HG03521 (cell line): ENCODE measurements around the gene KLK1.
"Not testable (repeated sequence)": the region's sequence is repeated elsewhere in the genome, so short reads cannot be mapped to it uniquely, and the experiment has no call there.

ENCODE experiments used
- ATAC-seq: cut with Tn5 transposase; IDR thresholded peaks from one replicate; pipeline ENCODE4 v1.9.1; 2021; ENCODE audit warnings: mild to moderate bottlenecking, moderate library complexity; ENCODE audit not compliant: unreplicated experiment

KLK1 gene

GRCh38 chr19:50794074-50794875 lies 29.3 kb downstream of the KLK1 start:
- no peak for ATAC-seq

DNA sequence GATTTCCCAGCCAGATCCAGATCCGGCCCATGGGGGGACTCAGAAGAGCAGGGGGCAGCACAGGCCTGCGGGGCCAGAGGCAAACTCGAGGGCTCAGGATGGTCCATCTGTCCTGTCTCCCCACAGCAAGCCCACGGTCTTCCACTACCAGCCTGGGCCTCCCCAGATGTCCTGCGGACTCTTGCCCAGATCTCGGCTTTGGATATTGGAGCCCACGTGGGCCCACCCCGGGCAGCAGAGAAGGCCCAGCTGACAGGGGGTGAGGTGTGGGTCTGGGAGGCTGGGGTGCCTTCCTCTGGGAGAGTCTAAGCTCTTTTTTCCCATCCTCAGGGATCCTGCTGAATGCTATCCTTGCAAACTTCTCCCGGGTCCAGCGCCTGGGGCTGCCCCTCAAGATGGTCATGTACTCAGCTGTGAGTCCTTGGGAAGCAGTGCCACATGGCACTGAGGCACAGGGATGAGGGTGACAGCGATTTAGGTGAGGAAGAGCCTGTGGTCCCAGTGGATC lies 30.0 kb downstream of the KLK1 start:
- ATAC-seq: no peak

DNA sequence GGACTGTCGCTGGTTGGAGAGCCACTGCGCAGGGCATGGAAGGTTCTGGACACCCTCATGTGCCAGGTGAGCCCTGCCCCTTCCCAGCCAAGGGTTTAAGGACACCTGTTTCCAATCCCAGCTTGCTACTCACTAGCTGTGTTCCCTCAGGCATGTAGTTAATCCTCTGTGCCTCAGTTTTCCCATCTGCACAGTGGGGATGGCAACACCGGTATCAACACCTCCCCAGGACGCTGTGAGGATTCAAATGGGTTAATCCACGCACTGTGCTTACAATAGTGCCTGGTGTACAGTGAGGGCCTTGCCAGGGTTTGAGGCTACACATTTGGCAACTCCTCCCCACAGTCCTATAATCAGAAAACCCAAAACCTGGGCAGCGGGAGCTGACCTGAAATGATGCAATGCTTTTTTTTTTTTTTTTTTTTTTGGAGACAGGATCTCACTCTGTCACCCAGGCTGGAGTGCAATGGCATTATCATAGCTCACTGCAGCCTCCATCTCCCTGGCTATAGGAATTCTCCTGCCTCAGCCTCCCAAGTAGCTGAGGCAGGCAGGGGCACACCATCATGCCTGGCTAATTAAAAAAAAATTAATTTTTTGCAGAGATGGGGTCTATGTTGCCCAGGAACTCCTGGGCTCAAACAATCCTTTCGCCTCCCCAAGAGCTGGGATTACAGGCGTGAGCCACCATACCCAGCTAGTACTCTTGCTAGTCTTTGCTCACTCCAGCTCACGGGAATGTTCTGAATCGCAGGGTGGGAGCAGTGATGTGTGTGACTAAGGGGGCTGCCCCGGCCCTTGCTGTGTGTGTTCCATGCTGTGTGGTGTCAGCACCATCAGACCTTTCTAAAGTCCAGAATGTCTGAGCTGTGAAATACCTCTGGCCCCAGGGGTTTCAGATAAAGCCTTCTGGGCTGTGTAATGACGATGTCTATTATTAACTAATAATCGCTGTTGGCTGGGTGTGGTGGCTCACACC lies 31.0 kb downstream of the KLK1 start:
- ATAC-seq: no peak

DNA sequence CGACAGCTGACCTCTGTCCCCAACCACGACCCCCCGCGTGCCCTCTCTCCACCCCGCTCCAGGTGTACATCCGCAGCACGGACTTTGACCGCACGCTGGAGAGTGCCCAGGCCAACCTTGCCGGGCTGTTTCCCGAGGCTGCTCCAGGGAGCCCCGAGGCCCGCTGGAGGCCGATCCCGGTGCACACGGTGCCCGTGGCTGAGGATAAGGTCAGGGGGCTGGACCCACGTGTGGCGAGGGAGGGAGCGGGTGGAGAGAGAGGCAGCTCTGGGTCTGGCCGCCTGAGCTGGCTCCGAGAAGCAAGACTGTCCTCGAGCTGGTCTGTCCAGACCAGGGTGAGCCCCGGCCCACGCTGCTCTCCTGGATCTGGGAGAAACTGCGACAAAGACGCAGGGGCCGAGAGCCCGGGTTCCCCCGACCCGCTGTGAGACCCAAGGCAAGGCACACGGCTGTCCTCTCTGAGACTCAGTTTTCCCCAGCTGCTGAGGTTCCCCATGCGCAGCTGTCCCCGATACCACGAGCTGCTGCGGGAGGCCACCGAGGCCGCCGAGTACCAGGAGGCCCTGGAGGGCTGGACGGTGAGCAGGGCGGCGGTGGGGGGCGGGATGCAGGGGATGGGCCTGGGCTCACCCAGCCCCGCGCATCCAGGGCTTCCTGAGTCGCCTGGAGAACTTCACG lies 31.9 kb downstream of the KLK1 start:
- no peak for ATAC-seq

DNA sequence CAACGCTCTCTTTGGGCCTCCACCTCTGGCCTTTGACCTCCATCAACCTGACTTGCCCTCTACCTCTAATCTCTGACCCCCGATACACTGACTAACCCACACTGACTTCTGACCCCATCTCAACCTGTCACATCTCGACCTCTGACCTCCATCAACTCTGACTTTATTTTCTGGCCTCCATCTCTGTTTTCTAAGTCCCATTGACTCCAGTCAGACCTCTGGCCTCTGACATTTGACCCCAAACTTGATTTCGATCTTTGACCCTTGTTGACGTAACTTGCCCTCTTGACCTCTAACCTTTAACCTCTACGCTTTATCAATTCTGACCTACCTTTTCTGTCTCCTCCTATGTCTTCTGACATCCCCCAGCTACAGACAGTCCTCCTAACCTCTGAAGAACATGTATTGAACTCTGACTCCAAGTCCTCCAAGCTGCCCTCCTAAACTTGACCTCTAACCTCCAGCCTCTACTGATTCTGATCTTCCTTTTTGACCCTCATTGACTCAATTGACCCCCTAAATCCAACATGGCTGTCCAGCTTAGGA lies 32.6 kb downstream of the KLK1 start:
- ATAC-seq: no peak

- no peak for ATAC-seq
Observed at GRCh38 chr19:50790396-50790795, 33.2 kb downstream of the KLK1 start, which contains the start of gene ACP4. Gene ACP4, plus strand, starts transcription at chr19:50790415. Its CDS starts 0 bp downstream, at chr19:50790415.

GRCh38 chr19:50785329-50785728 lies 38.3 kb downstream of the KLK1 start:
- no peak for ATAC-seq

DNA sequence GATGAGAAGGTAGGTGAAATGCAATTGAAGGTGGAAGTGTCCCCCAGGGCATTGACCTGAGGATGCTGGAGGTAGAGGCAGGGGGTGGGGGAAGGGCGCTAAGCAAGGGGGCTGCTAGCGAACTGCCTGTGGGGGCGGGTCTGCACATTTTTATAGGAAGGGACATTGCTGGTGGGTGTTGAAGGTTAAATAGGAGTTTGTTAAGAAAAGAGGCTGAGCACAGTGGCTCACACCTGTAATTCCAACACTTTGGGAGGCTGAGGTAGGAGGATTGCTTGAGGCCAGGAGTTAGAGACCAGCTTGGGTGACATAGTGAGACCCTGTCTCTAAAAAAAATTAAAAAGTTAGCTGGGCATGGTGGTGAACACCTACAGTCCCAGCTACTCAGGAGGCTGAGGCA lies 38.9 kb downstream of the KLK1 start:
- ATAC-seq: no peak

- ATAC-seq: not testable (repeated sequence)
Observed at GRCh38 chr19:50783848-50784152, 39.8 kb downstream of the KLK1 start.

DNA sequence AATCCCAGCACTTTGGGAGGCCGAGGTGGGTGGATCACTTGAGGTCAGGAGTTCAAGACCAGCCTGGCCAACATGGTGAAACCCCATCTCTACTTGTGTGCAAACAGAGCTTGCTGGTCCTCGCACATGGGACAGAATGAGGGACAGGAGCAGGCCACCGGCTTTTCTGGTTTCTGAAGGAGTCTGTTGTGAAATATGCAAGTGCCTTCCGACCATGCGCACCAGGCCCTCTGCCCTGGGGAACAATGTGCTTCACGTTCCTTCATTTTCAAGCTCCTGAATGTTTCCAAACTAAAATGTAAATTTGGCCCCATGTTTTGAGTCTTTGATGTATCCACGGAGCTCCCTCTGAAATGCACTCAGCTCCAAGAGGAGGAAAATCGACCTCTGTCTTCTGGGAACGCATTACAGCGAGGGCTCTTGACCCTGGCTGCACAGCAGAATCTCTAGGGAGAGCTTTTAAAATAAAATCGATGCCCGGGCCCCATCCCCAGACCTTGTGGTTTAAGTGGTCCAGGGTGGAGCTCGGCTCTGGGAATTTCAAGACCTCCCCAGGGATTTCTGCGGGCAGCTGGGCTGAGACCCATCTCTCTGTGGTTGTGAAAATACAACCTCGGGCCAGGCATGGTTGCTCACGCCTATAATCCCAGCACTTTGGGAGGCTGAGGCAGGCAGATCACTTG lies 42.7 kb downstream of the KLK1 start:
- no peak for ATAC-seq

DNA sequence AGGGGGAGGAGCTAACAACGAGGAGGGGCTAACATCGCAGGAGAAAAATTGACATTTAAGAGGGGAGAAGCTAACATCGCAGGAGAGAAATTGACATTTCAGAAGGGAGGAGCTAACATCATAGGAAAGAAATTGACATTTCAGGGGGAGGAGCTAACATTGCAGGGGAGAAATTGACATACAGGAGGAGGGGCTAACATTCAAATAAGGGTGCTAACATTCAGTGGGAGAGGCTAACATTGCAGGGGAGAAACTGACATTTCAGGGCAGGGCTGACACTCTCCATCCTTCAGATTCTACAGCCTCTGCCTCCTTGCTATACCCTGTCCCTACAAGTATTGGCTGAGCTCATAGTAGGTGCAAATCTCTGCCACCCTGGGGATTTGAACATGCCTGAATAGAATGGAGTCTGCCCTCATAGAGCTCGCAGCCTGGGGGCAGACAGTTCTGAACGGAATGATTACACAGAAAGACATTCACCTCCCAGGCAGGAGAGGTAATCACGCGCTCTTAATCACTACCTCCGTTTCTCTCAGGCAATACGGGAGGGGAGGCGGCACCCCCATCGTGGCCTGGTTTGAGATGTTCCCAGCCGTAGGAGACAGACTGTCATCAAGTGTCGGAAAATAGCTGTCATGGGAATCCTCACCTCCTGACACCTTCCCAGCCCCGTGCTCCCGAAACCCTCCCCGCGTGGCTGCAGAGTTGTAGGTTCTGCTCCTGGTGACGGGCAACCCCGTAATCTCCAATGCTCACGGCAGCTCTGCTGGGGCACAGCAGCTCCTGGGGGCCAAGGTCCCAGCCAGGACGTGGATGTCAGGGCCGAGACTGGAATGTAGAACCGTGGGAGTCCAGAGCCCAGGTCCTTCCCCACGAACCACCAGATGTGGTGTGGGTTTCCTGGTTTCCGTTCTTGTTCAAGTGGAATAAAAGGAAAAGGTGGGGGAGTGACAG lies 43.8 kb downstream of the KLK1 start:
- no peak for ATAC-seq

- no peak for ATAC-seq
Observed at GRCh38 chr19:50778906-50779430, 44.6 kb downstream of the KLK1 start.

DNA sequence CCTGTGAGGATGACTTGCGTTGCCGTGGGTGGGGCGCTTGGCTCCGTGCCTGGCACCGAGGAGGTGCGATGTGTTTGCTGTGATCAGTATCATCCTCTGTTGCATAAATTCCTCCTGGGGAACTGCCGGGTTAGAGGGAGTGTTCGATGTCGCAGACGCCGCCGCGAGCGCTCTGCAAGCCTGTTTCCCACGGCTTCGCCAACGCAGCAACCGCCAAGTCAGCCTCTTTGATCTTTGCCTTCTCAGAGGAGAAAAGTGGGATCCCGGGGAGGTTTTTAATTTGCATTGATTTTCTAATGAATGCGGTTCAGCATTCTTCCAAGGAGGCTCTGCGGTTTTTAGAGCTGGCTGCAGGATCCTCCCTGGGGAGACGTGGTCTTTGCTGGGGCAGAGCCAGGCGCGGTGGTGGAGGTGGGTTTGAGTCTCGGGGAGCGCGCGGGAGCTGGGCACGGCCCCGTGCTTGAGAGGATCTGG lies 45.7 kb downstream of the KLK1 start:
- ATAC-seq: no peak

GRCh38 chr19:50777261-50777660 lies 46.3 kb downstream of the KLK1 start:
- ATAC-seq: no peak

- no peak for ATAC-seq
Observed at GRCh38 chr19:50776131-50776530, 47.5 kb downstream of the KLK1 start.

- not testable (repeated sequence) for ATAC-seq
Observed at GRCh38 chr19:50773454-50773853, 50.1 kb downstream of the KLK1 start.

GRCh38 chr19:50772912-50773311 lies 50.7 kb downstream of the KLK1 start:
- ATAC-seq: not testable (repeated sequence)

DNA sequence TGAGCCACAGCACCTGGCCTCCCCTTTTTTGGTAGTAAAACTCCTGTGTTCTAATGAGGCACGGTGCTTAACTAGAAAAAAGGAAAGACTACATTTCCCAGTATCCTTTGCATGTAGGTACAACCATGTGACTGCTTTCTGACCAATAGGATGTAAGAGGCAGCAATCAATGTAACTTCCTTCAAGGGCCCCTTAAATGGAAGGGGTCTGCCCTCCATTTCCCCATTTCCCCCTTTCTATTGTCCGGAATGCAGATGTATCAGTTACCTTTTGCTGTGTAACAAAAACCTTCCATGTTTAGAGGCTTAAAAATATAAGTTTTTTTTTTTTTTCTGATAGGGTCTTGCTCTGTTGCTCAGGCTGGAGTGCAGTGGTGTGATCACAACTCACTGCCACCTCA lies 51.1 kb downstream of the KLK1 start:
- no peak for ATAC-seq

DNA sequence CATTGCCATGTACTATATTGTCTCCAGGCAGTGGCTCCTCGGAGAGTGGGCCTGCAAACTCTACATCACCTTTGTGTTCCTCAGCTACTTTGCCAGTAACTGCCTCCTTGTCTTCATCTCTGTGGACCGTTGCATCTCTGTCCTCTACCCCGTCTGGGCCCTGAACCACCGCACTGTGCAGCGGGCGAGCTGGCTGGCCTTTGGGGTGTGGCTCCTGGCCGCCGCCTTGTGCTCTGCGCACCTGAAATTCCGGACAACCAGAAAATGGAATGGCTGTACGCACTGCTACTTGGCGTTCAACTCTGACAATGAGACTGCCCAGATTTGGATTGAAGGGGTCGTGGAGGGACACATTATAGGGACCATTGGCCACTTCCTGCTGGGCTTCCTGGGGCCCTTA lies 52.7 kb downstream of the KLK1 start:
- ATAC-seq: no peak
